NCI-H748 treated with DMSO at 0.1 percent for 48 hours (cell line): ENCODE measurements around the gene TBC1D30.
"Not testable (repeated sequence)": the region's sequence is repeated elsewhere in the genome, so short reads cannot be mapped to it uniquely, and the experiment has no call there.

Experiments
- DNase-seq: peaks from one replicate; lab custom pipeline; 2025; lab: John Stamatoyannopoulos, UW

Gene TBC1D30

GRCh38 chr12:64824500-64825142, at the start of gene TBC1D30:
TSS of gene TBC1D30 (plus strand) at chr12:64824647. CDS start at chr12:64824880, 233 bp downstream.
- DNase-seq: peak; percentile 36

GRCh38 chr12:64775147-64775736, 49.2 kb upstream of the TBC1D30 start:
- DNase-seq: not testable (repeated sequence)

- no peak for DNase-seq
Observed at GRCh38 chr12:64779354-64779974, 45.0 kb upstream of the TBC1D30 start.

- no peak for DNase-seq
Observed at GRCh38 chr12:64780132-64780530, 44.3 kb upstream of the TBC1D30 start.

- DNase-seq: peak; percentile 47
Observed at GRCh38 chr12:64780531-64781279, 43.7 kb upstream of the TBC1D30 start.

- peak; percentile 45 for DNase-seq
Observed at GRCh38 chr12:64781280-64782190, 42.9 kb upstream of the TBC1D30 start.

GRCh38 chr12:64782191-64782876, 42.1 kb upstream of the TBC1D30 start:
- DNase-seq: no peak

GRCh38 chr12:64785838-64786237, 38.6 kb upstream of the TBC1D30 start:
- no peak for DNase-seq

- DNase-seq: no peak
Observed at GRCh38 chr12:64790166-64790565, 34.3 kb upstream of the TBC1D30 start.

GRCh38 chr12:64791036-64791435, 33.4 kb upstream of the TBC1D30 start:
- no peak for DNase-seq

GRCh38 chr12:64792128-64792527, 32.3 kb upstream of the TBC1D30 start:
- no peak for DNase-seq

- no peak for DNase-seq
Observed at GRCh38 chr12:64793610-64794009, 30.8 kb upstream of the TBC1D30 start.

- no peak for DNase-seq
Observed at GRCh38 chr12:64794305-64794704, 30.1 kb upstream of the TBC1D30 start.

- peak; percentile 68 for DNase-seq
Observed at GRCh38 chr12:64796205-64796845, 28.1 kb upstream of the TBC1D30 start.

- DNase-seq: no peak
Observed at GRCh38 chr12:64797156-64797555, 27.3 kb upstream of the TBC1D30 start.

GRCh38 chr12:64798165-64798564, 26.3 kb upstream of the TBC1D30 start:
- no peak for DNase-seq

- DNase-seq: no peak
Observed at GRCh38 chr12:64800640-64801039, 23.8 kb upstream of the TBC1D30 start.

- DNase-seq: no peak
Observed at GRCh38 chr12:64801381-64801780, 23.1 kb upstream of the TBC1D30 start.

GRCh38 chr12:64802180-64802775, 22.2 kb upstream of the TBC1D30 start:
- peak; percentile 38 for DNase-seq

GRCh38 chr12:64806173-64806572, 18.3 kb upstream of the TBC1D30 start:
- DNase-seq: no peak
